Dermis blood vessel endothelial cell (primary cell): Measurements from ENCODE around the gene HPN. TPM values are rescaled to one million over a fixed set of nuclear protein-coding genes. Genes with fewer than 3 reads are reported as not detected.
"Not testable (repeated sequence)": the region's sequence is repeated elsewhere in the genome, so short reads cannot be mapped to it uniquely, and the experiment has no call there.

Experiments used
- DNase-seq: peaks from one replicate; pipeline ENCODE4 v3.0.0; 2010
- total RNA-seq: library from RNA; depleted of rRNA; stranded (reverse); fragments of >200 nt; gene quantifications from 2 replicates; pipeline ENCODE4 v1.2.3, GENCODE V29; 2014

Gene HPN
- total RNA-seq, result 0.09 and 0.17 TPM in 2 replicates

DNA sequence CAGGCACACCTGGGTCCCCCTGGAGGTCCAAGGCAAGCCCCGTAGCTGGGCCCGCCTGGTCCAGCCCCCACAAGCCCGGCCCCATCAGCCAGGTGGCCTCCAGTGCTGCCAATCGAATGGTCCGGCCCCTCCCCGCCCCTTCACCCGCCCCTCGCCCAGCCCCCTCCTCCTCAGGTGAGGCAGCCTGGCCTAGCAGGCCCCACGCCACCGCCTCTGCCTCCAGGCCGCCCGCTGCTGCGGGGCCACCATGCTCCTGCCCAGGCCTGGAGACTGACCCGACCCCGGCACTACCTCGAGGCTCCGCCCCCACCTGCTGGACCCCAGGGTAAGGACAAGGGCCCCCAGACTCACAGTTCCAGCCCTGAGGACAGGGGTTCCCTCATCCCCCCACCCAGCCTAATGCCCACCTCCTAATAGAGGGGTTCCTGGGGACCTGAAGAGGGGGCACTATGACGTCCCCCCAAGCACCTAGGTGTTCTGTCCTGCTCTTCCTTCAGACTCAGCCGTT, at the start of gene HPN:
HPN (plus strand) TSS at position 174 of the 508 bp plus-strand sequence. CDS start 786 bp downstream, outside the sequence.
- DNase-seq, result no peak

GRCh38 chr19:34992582-34992981, 48.9 kb upstream of the HPN start:
- not testable (repeated sequence) for DNase-seq

DNA sequence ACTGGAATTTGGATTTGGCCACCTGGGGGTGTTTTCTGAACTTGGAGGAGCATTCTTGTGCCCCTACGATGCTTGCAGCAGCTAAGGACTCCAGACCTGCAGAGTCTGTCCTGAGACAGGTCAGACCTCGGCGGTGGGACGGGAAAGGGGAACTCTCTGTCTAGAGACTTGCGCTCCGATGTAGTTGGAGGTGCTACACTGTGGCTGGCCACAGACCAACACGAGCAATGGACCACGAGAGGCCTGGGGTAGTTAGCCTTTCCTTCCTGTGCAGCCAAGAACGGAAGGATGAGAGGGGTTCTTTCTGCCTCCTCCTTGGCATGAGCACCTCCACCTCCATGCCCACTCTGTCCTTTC, 47.3 kb upstream of the HPN start:
- DNase-seq, result no peak

- peak; percentile 71 for DNase-seq
These were observed 46.6 kb upstream of the HPN start for GRCh38 chr19:34994643-34995541.

- DNase-seq, result no peak
These were observed 46.0 kb upstream of the HPN start for GRCh38 chr19:34995551-34995950.

DNA sequence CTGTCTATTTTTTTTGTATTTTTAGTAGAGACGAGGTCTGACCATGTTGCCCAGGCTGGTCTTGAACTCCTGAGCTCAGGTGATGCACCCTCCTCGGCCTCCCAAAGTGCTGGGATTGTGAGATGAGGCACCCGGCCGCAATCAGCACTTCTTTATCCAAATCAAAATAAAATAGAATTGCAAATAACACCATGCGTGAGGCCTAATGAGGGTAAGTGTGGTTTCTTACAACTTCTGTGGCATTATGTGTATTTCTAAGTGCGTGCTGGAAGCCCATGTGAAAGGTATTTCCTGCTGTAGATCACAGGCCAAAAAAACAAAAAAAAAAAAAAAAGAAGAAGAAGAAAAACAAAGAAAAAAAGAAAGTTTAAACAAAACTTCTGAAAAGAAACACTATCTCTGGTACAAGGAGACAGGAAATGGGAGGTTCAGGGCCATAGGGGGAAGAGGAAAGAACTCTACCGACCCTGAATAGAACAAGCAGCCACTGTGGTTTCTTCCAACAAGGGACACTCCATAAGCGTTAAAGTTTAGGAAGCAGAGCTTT, 44.4 kb upstream of the HPN start:
- peak; percentile 50 for DNase-seq

DNA sequence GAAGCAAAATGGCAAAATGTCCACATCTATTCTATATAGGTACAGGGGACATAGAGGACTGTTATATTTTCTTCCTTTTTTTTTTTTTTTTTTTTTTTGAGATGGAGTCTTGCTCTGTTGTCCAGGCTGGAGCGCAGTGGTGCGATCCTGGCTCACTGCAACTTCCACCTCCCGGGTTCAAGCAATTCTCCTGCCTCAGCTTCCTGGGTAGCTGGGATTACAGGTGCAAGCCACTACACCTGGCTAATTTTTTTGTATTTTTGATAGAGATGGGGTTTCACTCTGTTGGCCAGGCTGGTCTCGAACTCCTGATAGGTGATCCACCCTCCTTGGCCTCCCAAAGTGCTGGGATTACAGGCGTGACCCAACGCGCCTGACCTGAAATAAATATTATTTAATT, 43.3 kb upstream of the HPN start:
- not testable (repeated sequence) for DNase-seq

DNA sequence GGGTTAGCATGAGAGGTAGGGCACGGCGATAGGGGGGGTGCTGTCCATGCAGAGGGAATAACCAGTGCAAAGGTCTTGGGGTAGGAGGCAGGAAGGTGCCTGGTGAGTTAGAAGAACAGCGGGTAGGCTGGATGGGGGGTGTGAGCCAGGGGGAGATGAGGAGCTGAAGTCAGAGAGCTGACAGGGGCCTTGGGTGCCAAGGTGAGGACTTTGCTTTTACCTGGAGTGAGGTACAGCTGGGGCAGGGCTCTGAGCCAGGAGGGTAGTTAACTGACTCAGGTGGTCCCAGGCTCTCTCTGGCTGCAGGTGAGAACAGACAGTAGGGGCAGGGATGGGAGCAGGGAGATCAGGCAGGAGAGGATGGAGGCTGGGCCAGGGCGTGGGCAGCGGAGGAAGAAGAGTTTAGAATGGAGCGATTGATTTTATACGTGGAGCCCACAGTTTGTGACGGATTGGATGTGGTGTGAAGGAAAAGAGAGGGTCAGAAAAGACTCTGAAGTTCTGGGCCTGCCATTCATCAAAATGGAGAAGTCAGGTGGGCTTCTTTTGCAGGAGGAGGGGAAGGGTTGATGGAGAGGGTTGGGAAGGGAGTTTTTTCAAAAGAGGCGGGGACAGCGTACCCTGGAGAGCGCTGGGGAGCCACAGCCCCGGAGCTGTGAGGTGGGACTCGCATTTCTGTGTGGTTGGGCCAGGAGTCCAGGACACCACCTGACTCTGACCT, 42.6 kb upstream of the HPN start:
- no peak for DNase-seq

DNA sequence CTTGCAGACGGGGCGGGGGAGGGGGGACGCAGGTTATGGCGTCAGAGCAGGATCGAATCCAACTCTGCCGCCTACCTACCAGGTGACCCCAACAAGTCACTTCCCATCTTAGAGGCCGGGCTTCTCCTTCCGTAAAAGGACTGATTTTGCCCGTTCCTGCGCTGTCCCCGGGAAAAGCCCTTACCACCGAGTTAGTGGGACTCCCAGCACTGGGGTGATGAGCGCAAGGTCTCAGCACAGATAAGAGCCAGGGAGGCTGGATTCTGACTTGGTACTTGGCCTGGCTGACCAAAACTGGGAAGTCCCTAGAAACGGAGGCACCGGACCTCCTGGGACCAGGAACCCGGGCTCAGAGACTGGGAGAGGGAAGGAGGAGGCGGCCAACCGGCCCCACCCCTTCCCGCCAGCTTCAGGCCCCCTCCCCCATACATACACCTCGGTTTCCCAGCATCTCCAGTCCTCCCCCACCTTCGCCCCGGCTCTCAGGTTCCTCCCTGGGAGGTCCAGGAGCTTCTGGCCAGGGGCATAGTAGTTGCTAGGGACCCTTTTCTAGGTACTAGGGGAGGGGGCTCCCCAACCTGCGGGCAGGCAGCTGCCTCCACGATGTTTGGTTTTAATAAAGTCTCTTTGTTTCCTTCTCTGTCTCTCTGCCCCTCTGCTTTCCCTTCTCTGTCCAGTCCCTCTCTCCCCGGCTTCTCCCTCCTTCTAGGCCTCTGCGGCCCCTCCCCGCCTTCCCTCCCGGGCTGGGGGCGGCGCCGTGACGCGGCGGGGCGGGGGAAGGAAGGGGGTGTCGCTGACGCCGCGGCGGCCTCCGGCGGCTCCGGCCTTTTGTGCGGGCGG, 41.8 kb upstream of the HPN start, which contains the start of gene GRAMD1A:
GRAMD1A (plus strand) TSS at position 826 of the 840 bp plus-strand sequence. CDS start 156 bp downstream, outside the sequence.
- peak; percentile 87 for DNase-seq

DNA sequence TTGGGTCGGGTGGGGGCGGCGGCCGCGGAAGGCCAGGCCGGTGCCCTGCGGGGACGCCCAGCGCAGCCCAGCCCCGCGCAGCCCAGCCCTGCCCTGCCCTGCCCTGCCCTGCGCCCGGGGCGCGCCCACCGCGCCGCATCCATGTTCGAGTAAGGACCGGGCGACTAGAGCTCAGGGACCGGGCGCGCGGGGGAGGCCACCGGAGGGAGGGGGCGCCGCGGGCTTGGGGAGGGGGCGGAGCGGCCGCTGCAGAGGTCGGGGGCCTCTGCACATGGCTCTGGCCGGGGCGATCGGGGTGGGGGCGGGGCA, 41.2 kb upstream of the HPN start:
- DNase-seq, result no peak

DNA sequence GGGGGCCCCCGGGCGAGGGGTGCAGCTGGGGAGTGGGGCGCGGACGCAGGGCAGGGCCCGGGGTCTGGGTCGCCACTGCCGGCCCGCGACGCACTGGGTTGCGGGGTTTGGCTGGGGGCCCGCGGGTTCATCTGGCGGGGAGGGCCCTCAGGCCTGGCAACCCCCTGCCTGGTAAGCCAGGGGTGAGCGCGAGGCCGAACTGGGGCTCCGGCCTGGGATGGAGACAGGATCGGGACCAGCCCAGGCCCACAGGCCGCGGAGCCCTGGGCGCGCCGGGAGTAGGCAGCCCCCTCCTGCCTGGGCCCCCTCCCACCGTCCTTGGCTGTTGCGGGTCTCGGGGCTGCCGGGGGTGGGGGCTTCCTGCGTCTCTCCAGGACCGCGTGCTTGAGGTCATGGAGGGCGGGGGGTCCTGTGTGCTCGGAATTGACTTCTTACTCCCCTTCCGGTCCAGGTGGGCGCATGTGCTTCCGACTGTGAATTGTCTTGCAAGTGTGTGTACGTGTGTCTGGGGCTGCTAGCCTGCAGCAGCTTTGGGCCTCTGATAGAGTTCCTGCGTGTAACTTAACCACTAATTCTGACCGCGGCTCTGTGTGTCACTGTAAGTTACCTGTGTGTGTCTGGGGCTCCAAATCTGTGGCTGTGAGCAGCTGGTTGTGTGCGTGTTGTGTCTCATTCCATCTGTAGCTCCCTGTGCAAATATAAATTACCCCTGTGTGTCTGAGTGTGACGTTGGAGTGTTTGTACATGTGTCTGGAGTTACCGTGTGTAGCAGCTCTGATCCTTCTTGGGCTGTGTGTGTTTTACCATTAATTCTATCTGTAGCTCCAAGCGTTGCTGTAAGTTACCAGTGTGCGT, 40.6 kb upstream of the HPN start:
- peak; percentile 56 for DNase-seq

DNA sequence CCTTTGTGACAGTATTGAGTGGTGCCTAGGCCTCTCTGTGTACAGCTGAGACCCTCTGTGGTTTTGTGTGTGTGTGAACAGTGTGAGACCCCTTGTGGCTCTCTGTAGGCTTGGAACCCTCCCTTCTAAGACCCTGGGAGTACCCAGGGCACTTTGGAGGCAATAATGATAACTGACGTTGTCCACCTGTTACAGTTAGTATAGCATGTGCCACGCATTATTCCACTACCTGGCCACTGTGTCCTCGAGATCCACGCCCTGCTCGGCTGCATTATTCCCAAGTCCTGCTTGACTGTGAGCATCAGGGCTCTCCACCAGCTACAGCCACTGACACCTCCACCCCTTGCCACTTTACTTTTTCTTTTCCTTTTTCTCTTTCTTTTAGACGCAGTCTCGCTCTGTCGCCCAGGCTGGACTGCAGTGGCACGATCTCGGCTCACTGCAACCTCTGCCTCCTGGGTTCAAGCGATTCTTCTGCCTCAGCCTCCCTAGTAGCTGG, 39.4 kb upstream of the HPN start:
- no peak for DNase-seq

GRCh38 chr19:35004517-35005255, 36.8 kb upstream of the HPN start:
- DNase-seq, result no peak

DNA sequence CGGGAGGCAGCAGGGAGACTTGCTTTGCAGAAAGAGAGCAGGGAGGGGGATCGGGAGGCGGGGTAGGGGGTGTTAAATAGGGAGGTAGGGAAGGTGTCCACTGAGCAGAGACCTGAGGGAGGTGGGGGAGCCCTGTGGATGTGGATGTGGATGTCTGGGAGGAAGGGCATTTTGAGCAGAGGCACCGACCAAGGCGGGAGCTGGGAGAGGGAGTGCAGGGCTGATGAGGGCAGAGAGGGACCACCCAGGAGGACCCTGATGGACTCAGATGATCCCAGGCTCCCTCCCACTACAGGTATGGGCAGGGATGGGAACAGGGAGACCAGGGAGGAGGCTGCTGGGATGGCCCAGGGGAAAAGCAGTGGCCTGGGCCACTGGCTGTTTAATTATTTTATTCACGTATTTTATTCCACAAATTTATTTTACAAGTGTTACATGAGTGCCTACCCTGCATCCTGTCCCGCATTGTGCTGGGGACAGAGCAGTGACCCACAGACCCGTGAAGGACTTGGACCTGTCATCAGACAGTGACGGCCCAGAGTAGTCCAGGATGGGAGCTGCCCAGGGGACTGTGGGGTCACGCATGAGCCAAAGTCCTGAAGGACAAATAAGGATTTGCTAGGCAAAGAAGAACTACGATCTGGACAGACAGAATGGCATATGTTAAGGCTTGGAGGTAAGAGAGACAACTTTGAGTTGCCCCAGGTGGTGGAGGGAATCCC, 36.1 kb upstream of the HPN start:
- DNase-seq, result no peak

GRCh38 chr19:35006007-35006341, 35.5 kb upstream of the HPN start:
- not testable (repeated sequence) for DNase-seq

GRCh38 chr19:35006342-35006998, 35.1 kb upstream of the HPN start:
- DNase-seq, result peak; percentile 75

GRCh38 chr19:35006999-35007365, 34.5 kb upstream of the HPN start:
- DNase-seq, result no peak

- DNase-seq, result not testable (repeated sequence)
These were observed 34.1 kb upstream of the HPN start for GRCh38 chr19:35007427-35007826.

DNA sequence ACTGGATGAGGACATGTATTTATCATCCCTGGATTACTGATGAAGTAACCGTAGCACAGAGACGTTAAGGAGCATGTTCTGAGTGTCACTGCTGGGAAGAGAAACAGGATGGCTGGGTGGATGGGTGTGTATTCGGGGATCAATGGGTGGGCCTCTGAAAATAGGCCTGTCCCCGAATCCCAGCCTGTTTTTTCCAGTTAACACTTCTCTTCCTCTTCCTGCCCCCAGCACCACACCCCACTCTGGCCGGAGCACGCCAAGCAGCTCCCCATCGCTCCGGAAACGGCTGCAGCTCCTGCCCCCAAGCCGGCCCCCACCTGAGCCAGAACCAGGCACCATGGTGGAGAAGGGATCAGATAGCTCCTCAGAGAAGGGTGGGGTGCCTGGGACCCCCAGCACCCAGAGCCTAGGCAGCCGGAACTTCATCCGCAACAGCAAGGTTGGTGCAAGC, 32.6 kb upstream of the HPN start:
- no peak for DNase-seq
